ENCODE results near the gene ALX4.

The ALX4 gene

GRCh38 chr11:44339530-44339883, 29.6 kb upstream of the ALX4 start:
- ChIA-PET CTCF (interaction anchor here (0.6 kb wide), 2 partner anchors 132 to 1499 kb away, joined by 3 read pairs; no protein-coding TSS in a partner anchor), POLR2A (ENCODE audit: low non-redundant PET) (no interaction called here)
- no peak for TF ChIP-seq CTCF (conservative IDR thresholded peaks at IDR 0.05; ENCODE audit: low read depth)
- no peak overlapping the region for H3K27ac ChIP-seq
- no peak for DNase-seq (ENCODE audit: low spot score)

GRCh38 chr11:44338698-44339529, 29.0 kb upstream of the ALX4 start:
- ChIA-PET CTCF (no interaction called here), POLR2A (ENCODE audit: low non-redundant PET) (no interaction called here)
- H3K27ac ChIP-seq = no peak overlapping the region
- no peak for TF ChIP-seq CTCF (conservative IDR thresholded peaks at IDR 0.05; ENCODE audit: low read depth)
- DNase-seq (ENCODE audit: low spot score) = no peak

- DNase-seq (ENCODE audit: low spot score) = no peak
- no peak overlapping the region for H3K27ac ChIP-seq
- TF ChIP-seq CTCF (conservative IDR thresholded peaks at IDR 0.05; ENCODE audit: low read depth) = no peak
- ChIA-PET CTCF (no interaction called here), POLR2A (ENCODE audit: low non-redundant PET) (no interaction called here)
These were observed 28.1 kb upstream of the ALX4 start for GRCh38 chr11:44338026-44338425.

DNA sequence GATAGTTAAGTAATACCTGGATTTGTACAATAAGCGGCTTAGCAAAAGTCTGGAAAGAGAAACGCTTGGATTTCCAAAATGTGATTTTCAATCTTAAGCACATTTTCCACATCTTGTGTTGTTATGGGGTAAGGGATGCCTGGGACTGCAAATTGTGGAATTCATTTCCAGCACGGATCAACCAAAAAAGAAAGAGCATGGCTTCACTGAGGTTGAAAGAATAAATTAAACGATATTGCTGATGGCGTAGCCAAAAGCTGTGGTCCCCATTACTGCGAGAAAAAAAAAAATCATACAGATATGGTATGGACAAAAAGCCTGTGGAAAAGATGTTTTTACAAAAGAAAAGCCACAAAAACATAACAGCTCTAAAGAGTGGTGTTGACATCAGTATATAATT, 26.0 kb upstream of the ALX4 start:
- DNase-seq (ENCODE audit: low spot score) = no peak
- no peak overlapping the region for H3K27ac ChIP-seq
- CTCF ChIA-PET = no interaction called here
- POLR2A ChIA-PET (ENCODE audit: low non-redundant PET) = no interaction called here
- TF ChIP-seq CTCF (conservative IDR thresholded peaks at IDR 0.05; ENCODE audit: low read depth) = no peak

GRCh38 chr11:44335052-44335760, 25.3 kb upstream of the ALX4 start:
- ChIA-PET CTCF (interaction anchor here (1.1 kb wide), 1 partner anchor 241 kb away, joined by 3 read pairs; no protein-coding TSS in a partner anchor), POLR2A (ENCODE audit: low non-redundant PET) (no interaction called here)
- no peak overlapping the region for H3K27ac ChIP-seq
- DNase-seq (ENCODE audit: low spot score) = no peak
- TF ChIP-seq CTCF (conservative IDR thresholded peaks at IDR 0.05; ENCODE audit: low read depth) = no peak

GRCh38 chr11:44334356-44335004, 24.5 kb upstream of the ALX4 start:
- H3K27ac ChIP-seq = no peak overlapping the region
- CTCF ChIA-PET = interaction anchor here (1.0 to 1.1 kb wide), 2 partner anchors 105 to 240 kb away, joined by 3 to 4 read pairs; no protein-coding TSS in a partner anchor
- TF ChIP-seq CTCF (conservative IDR thresholded peaks at IDR 0.05; ENCODE audit: low read depth) = no peak
- no peak for DNase-seq (ENCODE audit: low spot score)
- POLR2A ChIA-PET (ENCODE audit: low non-redundant PET) = no interaction called here

Data from RWPE1 (cell line).